GM21529 (cell line): ENCODE data around the gene USP27X.

Experiments used
- ATAC-seq: cut with Tn5 transposase; IDR thresholded peaks from one replicate; pipeline ENCODE4 v1.9.1; 2021; ENCODE audit not compliant: unreplicated experiment

Gene USP27X

DNA sequence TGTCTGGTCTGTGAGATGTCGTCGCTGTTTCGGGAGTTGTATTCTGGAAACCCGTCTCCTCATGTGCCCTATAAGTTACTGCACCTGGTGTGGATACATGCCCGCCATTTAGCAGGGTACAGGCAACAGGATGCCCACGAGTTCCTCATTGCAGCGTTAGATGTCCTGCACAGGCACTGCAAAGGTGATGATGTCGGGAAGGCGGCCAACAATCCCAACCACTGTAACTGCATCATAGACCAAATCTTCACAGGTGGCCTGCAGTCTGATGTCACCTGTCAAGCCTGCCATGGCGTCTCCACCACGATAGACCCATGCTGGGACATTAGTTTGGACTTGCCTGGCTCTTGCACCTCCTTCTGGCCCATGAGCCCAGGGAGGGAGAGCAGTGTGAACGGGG, 1.4 kb downstream of the USP27X start:
- ATAC-seq, result no peak

DNA sequence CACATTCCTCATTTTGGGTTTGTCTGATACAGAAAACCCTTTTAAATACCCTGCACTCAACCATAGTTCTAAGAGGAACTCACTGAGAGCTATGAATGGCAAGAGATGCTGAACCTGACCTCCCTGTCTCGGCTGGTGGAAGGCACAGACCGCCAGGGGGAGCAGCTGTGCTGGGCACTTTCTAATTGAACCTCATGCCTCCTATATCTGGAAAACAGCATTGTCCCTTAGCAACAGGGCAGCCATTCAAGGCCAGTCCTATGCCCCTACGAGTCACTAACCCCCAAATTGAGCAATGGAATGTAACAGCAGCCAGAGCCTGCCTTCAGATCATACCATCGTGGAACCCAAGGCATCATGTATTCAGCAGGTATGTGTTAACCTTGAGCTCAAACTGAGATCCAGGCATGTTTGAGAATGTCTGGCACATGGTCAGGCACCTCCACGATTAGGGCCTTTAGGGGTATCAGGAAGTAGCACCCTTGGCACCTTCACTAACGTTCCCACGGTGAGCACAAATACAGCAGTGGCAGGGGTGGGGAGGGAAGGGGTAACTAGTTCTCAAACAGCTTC, 5.1 kb downstream of the USP27X start:
- ATAC-seq, result peak; percentile 57

GRCh38 chrX:49892542-49892941, 13.3 kb downstream of the USP27X start:
- ATAC-seq, result no peak

- no peak for ATAC-seq
Measured at GRCh38 chrX:49896951-49897350, 17.7 kb downstream of the USP27X start.

DNA sequence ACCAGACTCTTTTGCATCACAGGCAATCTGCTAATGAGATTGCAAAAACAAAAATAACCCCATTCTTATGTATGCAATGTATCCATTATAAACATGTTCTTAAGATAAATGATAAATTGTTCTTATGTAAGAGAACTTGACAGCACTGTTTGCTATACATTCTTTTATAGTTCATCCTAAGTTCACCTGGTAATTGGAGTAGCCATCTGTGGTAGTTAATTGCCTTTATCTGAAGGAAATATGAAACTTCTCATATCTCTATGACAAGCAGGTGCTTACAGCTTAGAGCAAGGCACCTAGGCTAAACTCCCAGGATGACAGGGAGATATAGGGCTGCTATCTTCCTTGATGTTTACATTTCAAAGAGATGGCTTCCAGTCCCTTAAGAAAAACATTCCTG, 21.8 kb downstream of the USP27X start:
- no peak for ATAC-seq

DNA sequence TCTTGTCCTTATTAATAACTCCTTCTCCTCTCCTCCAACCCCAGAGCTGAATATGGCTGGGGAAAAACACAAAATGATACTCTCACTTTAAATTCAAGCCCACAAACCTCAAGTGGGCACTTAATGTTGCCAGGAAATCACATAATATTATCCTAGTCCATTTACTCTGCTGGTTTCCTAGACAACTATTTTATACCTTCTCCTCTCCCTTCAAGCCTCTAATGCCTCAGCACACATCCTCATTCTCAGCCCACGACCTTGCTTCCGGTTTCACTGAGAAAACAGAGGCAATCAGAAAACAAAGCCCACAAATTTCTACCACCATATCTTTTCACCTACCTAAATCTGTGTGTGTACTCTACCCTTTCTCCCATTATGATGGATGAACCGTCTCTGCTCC, 31.1 kb downstream of the USP27X start:
- ATAC-seq, result peak; percentile 64

DNA sequence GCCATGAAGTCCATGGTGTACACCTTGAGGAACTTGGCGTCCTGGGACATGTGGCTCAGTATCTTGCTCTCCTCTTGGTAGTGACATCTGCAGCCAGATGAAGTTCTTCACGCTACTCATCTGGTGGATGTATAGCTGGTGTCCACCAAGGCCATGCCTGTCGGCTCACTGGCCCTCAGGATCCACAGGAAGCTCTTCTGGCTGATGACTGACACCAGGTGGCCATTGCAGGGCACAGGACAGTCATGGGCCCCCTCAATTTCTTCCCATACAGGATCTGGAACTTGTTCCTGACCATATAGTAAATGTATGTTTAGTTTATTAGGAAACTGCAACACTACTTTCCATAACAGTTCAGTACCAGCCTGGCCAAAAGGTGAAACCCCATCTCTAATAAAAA, 32.8 kb downstream of the USP27X start:
- ATAC-seq, result no peak

GRCh38 chrX:49912861-49913260, 33.6 kb downstream of the USP27X start:
- ATAC-seq, result no peak

DNA sequence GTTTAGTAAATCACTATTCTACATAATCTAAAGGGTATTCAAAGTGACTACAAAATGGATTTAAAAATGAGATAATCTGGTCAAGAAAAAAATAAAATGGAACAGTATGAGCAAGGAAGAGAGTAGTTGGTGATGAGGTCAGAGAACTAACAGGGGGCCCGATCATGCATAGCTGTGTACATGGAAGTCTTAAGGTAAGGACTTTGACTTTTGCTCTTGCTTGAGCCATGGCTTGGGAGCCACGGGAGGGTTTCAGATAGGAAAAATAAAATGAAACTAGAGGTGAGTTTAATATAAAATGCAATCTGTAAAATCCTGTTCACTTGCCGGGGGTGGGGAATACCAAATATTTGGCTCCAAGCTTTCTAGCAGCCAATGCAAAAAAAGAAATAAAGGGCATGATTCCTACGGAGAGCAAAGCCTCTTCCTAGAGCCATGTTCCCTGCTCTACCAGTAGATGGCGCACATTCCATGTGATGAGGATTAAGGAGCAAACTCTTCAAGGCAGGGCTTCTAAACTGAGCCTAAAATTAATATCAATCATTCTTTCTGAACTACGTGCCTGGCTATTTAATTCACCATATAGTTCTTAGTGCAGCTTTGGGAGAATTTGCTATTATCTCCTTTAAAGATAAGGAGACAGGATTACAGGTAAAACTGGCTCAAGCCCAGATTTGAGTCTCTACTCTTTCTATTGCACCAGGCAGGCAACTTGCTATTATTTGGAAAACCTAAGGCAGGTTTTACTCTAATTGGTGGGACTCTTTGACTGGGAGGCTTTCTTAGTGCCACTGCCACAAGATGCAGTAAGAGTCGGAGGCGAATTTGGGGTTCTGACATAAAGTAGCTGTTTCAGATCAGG, 36.3 kb downstream of the USP27X start:
- peak; percentile 82 for ATAC-seq

DNA sequence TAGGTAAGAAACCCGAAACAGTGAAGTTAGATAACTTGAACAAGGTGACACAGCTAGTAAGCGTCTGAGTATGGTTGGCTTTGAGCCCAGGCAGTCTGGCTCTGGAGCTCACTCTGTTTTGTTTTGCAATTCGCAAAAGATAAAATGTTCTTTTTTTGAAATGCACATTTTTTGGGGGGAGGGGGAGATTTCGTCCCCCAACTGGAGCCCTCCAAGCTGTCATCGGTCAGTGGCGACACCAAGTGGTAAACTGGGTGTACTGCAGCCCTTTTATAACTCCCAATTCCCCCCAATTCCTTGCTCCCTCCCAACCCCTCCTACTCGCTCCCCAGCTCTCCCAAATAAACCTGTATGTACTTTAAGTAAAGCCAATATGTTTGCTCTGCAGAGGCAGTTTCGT, 40.3 kb downstream of the USP27X start:
- no peak for ATAC-seq

DNA sequence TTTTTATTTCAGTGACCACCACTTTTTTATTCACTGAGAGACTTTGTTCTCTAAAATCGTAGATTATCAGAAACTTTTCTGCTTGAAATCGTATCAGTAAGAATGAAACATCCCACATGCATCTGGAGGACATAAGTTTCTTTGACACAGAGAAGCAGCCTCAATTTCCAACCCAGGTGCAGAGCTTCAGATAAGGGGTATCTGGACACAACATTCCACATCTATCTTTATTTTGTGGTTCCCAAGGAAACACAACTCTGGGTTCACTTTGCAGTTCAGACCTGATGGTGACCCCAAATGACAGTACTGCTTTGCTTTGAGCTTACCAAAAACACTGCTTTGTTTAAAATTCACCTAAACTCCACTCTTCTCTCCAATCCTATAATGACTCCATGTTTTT, 41.8 kb downstream of the USP27X start:
- ATAC-seq, result no peak

GRCh38 chrX:49922291-49923241, 43.3 kb downstream of the USP27X start, which contains the start of gene CLCN5:
CLCN5 (plus strand) TSS chrX:49922596; CDS start chrX:49925299, 2,703 bp downstream.
- ATAC-seq, result peak; percentile 91

DNA sequence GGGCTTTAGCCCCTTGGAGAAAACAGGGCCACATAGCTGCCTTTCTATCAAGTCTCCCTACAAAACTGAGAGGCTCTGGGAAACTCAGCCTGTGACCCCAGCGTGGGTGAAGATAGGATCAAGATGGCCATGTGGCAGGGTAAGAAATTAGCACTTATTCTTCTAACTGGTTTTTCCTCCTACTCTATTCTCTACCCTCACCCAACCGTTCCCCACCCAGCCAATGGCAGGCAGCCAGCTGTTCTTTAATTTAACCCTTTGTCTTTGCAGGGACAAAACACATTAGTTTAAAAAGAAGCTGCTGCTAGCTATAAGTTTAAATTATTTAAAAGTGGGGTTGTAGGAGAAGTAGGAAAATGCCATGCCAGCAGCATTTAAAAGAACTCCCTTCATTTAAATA, 45.9 kb downstream of the USP27X start:
- ATAC-seq, result no peak

GRCh38 chrX:49930039-49930438, 50.8 kb downstream of the USP27X start:
- no peak for ATAC-seq
